ENCODE measurements around the gene WNK3. TPM values are rescaled to one million over a fixed set of nuclear protein-coding genes. Genes with fewer than 3 reads are reported as not detected.

The WNK3 gene
- polyA plus RNA-seq, 1 donor (not counting 4 experiments of a cell fraction or from before 2014, with no cell fraction given): 0.26 TPM

DNA sequence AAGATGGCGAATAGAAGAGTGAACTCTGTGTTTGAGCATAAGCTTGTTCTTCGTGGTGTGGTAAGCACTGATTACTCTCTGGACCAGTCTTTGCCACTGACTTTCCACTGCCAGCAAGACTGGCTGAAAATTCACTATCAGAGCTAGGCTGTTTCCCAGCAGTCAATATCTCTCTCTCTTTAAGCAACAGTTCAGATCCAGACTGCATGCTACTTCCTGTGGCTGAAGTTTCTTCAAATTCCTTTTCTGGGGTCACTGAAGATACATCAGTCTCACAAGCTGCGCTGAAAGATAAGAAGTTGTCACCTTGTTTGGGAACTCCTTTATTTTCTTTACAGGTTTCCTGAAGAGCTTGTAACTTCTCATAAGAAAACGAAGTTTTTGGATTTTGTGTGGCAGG lies 120.8 kb downstream of the WNK3 start:
- dilution Hi-C loops (cut with MboI; ENCODE audit: extremely low pct_ligation_motif_present, low sequenced_read_pairs): no loop called here
- H3K4me1 ChIP-seq (ENCODE audit: control insufficient read depth, extremely low read depth, insufficient read depth, low read length): no peaks in the 10 kb centered on the region
- FAIRE-seq (no peak), DNase-seq (ENCODE audit: low read depth, low spot score) (no peak)
- TF ChIP-seq, protein P1, sequence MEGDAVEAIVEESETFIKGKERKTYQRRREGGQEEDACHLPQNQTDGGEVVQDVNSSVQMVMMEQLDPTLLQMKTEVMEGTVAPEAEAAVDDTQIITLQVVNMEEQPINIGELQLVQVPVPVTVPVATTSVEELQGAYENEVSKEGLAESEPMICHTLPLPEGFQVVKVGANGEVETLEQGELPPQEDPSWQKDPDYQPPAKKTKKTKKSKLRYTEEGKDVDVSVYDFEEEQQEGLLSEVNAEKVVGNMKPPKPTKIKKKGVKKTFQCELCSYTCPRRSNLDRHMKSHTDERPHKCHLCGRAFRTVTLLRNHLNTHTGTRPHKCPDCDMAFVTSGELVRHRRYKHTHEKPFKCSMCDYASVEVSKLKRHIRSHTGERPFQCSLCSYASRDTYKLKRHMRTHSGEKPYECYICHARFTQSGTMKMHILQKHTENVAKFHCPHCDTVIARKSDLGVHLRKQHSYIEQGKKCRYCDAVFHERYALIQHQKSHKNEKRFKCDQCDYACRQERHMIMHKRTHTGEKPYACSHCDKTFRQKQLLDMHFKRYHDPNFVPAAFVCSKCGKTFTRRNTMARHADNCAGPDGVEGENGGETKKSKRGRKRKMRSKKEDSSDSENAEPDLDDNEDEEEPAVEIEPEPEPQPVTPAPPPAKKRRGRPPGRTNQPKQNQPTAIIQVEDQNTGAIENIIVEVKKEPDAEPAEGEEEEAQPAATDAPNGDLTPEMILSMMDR (optimal IDR thresholded peaks at IDR 0.05 in 1 of 3, IDR thresholded peaks at IDR 0.05 in 1 of 3, conservative IDR thresholded peaks at IDR 0.05 in 1 of 3; ENCODE audit: extremely low read depth in 1 of 3, insufficient read depth in 2 of 3, low read length in 3 of 3): no peak
- no peak for TF ChIP-seq EZH2 (IDR thresholded peaks at IDR 0.05; ENCODE audit: low read length)
- no peaks in the 10 kb centered on the region for H3K79me2 ChIP-seq (ENCODE audit: control insufficient read depth, insufficient read depth, low read length)
- H3K9ac ChIP-seq (ENCODE audit: control insufficient read depth, extremely low read depth, insufficient read depth, low read length): no peak overlapping the region
- H3K27me3 ChIP-seq (ENCODE audit: control insufficient read depth, extremely low read depth, insufficient read depth, low read length): no peaks in the 10 kb centered on the region
- no peak overlapping the region for H2AFZ ChIP-seq (ENCODE audit: control insufficient read depth, low read length)
- no peaks in the 10 kb centered on the region for H3K9me1 ChIP-seq (ENCODE audit: control insufficient read depth, extremely low read depth, insufficient read depth, low read length)
- no peak overlapping the region for H3K27ac ChIP-seq (ENCODE audit: control insufficient read depth, insufficient read depth, low read length)
- no peak overlapping the region for H3K4me3 ChIP-seq (ENCODE audit: control insufficient read depth in 2 of 3, extremely low read depth in 1 of 3, insufficient read depth in 2 of 3, low read depth in 1 of 3, low read length in 3 of 3)
- H3K4me2 ChIP-seq (ENCODE audit: control insufficient read depth, extremely low read depth, insufficient read depth, low read depth, low read length): no peak overlapping the region
- no peaks in the 10 kb centered on the region for H3K36me3 ChIP-seq (ENCODE audit: control insufficient read depth in 2 of 2, extremely low read depth in 1 of 2, insufficient read depth in 2 of 2, low read length in 2 of 2)
- H3K9me3 ChIP-seq (ENCODE audit: control insufficient read depth, low read depth, low read length): no peaks in the 10 kb centered on the region
- H4K20me1 ChIP-seq (ENCODE audit: control insufficient read depth, extremely low read depth, insufficient read depth, low read length): no peaks in the 10 kb centered on the region

DNA sequence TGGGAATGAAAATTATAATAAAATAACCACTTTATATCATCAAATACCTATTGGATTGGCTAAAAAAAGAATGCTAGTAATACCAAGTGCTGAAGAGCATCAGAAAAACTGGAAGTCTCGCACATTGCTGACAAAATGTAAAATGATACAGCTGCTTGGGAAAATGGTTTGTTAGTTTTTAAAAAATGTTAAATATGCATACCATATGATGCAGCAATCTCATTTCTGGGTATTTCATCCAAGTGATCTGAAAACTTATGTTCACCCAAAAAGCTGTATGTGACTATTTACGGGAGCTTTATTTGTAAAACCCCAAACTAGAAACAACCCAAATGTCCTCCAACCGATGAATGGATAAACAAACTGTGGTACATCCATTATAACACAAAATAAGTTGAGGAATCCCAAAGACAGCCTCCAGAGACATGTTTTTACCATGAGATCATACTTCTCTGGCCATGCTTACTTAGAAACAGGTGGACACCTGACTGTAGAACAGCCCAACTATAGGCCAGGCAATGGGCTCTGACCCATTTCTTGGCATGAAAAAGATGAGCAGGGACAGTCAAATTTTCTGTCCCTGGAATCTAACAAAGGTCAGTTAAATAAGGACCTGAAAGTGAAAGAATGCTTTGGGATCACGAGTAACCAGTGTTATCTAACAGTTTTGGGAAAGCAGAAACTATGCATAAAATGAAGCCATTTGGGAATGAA lies 127.3 kb downstream of the WNK3 start:
- no peak overlapping the region for H2AFZ ChIP-seq (ENCODE audit: control insufficient read depth, low read length)
- H3K4me1 ChIP-seq (ENCODE audit: control insufficient read depth, extremely low read depth, insufficient read depth, low read length): no peaks in the 10 kb centered on the region
- dilution Hi-C loops (cut with MboI; ENCODE audit: extremely low pct_ligation_motif_present, low sequenced_read_pairs): no loop called here
- no peak overlapping the region for H3K4me2 ChIP-seq (ENCODE audit: control insufficient read depth, extremely low read depth, insufficient read depth, low read depth, low read length)
- no peak for FAIRE-seq
- no peaks in the 10 kb centered on the region for H3K9me3 ChIP-seq (ENCODE audit: control insufficient read depth, low read depth, low read length)
- H3K36me3 ChIP-seq (ENCODE audit: control insufficient read depth in 2 of 2, extremely low read depth in 1 of 2, insufficient read depth in 2 of 2, low read length in 2 of 2): no peaks in the 10 kb centered on the region
- DNase-seq (ENCODE audit: low read depth, low spot score): no peak
- no peak overlapping the region for H3K9ac ChIP-seq (ENCODE audit: control insufficient read depth, extremely low read depth, insufficient read depth, low read length)
- no peaks in the 10 kb centered on the region for H3K9me1 ChIP-seq (ENCODE audit: control insufficient read depth, extremely low read depth, insufficient read depth, low read length)
- H3K27me3 ChIP-seq (ENCODE audit: control insufficient read depth, extremely low read depth, insufficient read depth, low read length): no peaks in the 10 kb centered on the region
- H3K27ac ChIP-seq (ENCODE audit: control insufficient read depth, insufficient read depth, low read length): no peak overlapping the region
- no peak for TF ChIP-seq EZH2 (IDR thresholded peaks at IDR 0.05; ENCODE audit: low read length)
- TF ChIP-seq, protein P1 (optimal IDR thresholded peaks at IDR 0.05 in 1 of 3, IDR thresholded peaks at IDR 0.05 in 1 of 3, conservative IDR thresholded peaks at IDR 0.05 in 1 of 3; ENCODE audit: extremely low read depth in 1 of 3, insufficient read depth in 2 of 3, low read length in 3 of 3): no peak
- H3K79me2 ChIP-seq (ENCODE audit: control insufficient read depth, insufficient read depth, low read length): no peaks in the 10 kb centered on the region
- no peak overlapping the region for H3K4me3 ChIP-seq (ENCODE audit: control insufficient read depth in 2 of 3, extremely low read depth in 1 of 3, insufficient read depth in 2 of 3, low read depth in 1 of 3, low read length in 3 of 3)
- no peaks in the 10 kb centered on the region for H4K20me1 ChIP-seq (ENCODE audit: control insufficient read depth, extremely low read depth, insufficient read depth, low read length)
